GM18511 (cell line): Measurements from ENCODE around the gene DEFB125.
"Not testable (repeated sequence)": the region's sequence is repeated elsewhere in the genome, so short reads cannot be mapped to it uniquely, and the experiment has no call there.

Experiments used
- ATAC-seq: cut with Tn5 transposase; IDR thresholded peaks from one replicate; pipeline ENCODE4 v1.9.1; 2021; ENCODE audit warnings: mild to moderate bottlenecking, moderate library complexity; ENCODE audit not compliant: unreplicated experiment

The DEFB125 gene, protein sequence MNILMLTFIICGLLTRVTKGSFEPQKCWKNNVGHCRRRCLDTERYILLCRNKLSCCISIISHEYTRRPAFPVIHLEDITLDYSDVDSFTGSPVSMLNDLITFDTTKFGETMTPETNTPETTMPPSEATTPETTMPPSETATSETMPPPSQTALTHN

DNA sequence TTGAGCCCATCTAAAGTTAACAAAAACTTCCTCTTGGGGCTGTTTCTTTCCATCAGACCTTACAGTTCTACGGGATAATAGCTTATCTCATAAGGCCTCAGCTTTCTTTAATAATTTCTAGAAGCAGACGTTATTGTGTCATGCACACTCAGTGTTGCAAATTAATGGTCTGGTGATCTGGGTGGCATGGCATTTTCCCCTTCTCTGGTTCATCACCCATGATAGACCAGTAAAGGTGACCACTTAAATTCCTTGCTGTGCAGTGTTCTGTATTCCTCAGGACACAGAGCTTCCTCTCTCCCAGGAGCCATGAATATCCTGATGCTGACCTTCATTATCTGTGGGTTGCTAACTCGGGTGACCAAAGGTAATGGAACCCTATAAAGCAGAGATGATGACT is at the start of gene DEFB125:
TSS of gene DEFB125 (plus strand) at position 272 of the 400 bp plus-strand sequence. CDS start at position 310, 38 bp downstream.
- ATAC-seq, result no peak

DNA sequence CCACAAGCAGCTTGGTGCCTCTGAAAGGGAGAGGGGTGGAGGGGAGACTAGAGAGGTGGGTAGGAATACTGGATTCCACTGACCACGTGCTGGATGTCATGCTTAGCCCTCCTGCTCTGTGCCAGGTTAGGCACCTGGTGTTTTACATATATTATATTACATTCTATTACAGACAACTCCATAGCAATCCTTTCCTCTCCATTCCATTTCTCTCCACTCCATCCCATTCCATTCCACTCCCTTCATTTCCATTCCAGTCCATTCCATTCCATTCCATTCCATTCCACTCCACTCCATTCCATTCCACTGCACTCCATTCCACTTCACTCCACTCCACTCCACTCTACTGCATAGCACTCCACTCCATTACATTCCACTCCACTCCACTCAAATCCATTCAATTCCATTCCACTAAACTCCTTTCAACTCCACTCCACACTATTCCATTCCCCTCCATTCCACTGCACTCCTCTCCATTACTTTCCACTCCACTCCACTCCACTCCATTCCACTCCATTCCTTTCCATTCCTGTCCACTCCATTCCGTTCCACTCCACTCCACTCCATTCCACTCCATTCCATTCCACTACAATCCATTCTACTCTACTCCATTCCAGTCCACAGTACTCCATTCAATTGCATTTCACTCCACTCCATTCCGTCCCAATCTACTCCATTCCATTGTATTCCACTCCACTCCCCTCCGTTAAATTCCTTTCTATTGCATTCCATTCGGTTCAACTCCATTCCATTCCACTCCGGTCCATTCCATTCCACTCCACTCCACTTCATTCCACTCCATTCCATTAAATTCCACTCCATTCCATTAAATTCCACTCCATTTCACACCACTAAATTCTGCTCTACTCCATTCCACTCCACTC is 27.2 kb upstream of the DEFB125 start:
- ATAC-seq, result no peak

DNA sequence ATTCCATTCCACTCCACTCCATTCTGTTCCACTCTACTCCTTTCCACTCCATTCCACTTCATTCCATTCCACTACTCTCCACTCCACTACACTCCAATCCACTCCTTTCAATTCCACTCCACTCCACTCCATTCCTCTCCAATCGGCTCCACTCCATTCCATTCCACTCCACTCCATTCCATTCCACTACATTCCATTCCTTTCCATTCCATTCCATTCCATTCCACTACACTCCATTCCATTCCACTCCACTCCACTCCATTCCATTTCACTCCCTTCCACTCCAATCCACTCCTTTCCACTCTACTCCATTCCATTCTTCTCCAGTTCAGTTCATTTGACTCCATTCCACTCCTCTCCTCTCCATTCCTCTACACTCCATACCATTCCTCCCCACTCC is 26.2 kb upstream of the DEFB125 start:
- ATAC-seq, result no peak

DNA sequence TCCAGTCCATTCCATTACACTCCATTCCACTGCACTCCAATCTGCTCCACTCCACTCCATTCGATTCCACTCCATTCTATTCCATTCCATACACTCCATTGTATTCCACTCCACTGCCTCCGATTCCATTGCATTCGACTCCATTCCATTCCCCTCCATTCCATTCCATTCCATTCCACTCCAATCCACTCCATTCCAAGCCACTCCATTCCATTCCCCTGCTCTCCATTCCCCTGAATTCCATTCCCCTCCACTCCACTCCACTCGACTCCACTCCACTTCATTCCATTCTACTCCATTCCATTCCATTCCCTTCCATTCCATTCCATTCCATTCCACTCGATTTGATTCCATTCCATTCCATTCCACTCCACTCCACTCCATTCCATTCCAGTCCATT is 25.7 kb upstream of the DEFB125 start:
- ATAC-seq, result no peak

DNA sequence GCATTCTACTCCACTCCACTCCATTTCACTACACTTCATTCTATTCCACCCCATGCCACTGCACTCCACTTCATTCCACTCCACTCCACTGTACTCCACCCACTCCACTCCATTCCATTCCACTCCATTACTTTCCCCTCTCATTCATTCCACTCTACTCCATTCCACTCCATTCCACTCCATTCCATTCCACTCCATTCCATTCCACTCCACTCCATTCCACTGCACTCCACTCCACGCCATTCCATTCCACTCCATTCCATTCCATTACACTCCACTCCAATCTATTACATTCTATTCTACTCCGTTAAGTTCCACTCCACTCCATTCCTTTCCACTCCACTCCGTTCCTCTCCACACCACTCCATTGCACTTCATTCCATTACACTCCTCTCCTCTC is 25.0 kb upstream of the DEFB125 start:
- ATAC-seq, result no peak

DNA sequence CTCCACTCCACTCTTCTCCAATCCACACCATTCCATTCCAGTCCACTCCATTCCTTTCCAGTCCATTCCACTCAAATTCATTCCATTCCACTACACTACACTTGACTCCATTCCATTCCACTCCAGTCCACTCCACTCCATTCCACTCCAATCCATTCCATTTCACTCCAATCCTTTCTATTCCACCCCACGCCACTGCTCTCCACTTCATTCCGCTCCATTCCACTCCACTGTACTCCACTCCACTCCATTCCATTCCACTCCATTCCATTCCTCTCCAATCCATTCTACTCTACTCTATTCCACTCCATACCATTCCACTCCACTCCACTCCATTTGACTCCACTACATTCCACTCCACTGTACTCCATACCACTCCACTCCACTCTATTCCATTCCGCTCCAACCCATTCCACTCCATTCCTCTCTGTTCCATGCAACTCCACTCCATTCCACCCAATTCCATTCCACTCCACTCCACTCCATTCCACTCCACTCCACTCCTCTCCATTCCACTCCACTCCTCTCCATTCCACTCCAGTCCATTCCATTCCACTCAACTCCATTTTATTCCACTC is 23.4 kb upstream of the DEFB125 start:
- no peak for ATAC-seq

DNA sequence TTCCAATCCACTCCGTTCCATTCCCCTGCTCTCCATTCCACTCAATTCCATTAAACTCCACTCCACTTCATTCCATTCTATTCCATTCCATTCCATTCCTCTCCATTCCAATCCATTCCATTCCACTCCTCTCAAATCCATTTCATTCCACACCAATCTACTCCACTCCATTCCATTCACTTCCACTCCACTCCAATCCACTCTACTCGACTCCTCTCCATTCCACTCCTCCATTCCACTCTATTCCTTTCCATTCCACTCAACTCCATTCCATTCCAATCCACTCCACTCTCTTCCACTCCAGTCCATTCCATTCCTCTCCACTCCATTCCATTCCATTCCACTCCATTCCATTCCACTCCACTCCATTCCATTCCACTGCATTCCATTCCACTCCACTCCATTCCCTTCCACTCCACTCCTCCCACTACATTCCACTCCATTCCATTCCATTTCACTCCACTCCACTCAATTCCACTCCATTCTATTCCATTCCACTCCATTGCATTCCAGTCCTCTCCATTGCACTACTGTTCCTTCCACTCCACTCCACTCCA is 22.6 kb upstream of the DEFB125 start:
- ATAC-seq, result no peak

DNA sequence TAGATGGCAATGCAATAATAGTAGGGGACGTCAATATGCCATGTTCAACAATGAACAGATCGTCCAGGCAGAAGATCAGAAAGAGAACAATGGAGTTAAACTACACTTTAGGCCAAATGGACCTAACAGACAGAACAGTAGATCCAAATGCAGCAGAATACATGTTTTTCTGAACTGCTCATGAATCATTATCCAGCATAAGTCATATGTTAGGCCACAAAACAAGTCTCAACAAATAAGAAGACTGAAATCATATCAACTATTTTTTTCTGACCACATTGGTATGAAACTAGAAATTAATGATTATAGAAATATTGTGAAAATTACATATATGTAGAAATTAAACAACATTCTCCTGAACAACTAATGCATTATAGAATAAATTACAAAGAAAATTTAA is 10.2 kb upstream of the DEFB125 start:
- ATAC-seq, result no peak

DNA sequence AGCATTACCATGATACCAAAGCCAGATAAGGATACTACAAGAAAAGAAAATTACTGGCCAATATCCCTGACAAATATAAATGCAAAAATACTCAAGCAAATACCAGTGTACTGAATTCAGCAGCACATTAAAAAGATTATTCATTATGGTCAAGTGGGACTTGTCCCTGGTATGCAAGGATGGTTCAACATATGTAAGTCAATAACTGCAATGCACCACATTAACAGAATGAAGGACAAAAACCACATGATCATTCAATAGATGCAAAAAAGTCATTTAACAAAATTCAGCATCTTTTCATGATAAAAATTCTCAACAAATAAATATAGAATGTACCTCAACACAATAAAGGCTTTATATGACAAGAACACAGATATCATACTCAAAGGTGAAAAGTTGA is 9.1 kb upstream of the DEFB125 start:
- ATAC-seq, result no peak

DNA sequence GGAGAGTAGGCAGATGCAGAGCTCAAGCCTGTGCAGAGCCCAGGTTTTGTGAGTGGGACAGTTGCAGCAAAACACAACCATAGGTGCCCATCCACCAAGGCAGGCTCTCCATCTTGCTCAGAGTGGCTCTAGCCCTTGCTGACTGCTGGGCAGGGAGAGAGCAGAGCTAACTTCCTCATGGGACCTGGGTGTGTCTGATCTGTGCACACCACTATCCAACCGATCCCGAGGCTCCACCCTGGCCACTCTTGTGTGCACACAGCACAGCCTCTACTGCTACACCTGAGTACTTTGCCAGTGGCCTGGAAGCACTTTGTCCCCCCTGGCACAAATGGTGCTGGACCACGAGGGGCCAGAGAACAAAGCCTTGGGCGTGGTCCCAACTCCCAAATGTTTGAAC is 7.9 kb upstream of the DEFB125 start:
- no peak for ATAC-seq

DNA sequence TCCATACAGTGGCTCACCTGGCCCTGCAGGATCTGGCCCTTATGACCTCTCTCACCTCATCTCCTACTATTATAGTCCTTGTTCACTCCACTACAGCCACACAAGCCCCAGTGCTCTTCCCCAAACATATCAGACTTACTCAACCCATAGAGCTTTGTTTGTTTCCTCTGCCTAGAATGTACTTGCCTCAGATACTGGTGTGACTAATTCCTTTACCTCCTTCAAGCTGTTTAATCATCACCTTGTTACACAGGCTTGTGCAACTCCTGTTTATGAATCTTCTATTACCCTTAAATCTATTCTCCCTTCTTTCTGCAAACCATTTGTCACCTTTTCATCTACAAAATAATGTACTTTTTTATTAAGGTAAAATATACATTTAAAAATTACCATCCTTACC is 3.2 kb downstream of the DEFB125 start:
- no peak for ATAC-seq

DNA sequence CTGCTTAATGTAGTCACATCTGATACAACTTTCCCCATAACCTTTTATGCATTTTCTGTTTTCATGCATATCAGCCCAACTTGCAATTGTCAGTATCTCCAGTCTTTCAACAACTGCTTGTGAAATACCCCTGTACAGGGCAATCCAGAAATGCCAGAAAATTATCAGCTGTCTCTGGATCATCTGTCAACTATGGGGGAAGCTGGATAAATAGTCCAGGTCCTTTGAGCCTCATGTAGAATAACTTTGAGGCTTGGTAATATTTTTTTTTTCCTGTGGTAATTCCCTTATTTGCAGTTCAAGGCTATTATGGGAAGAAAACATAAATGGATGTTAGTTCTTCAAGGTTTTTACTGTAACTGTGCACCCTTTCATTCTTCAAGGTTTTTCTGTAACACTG is 6.2 kb downstream of the DEFB125 start:
- ATAC-seq, result no peak

DNA sequence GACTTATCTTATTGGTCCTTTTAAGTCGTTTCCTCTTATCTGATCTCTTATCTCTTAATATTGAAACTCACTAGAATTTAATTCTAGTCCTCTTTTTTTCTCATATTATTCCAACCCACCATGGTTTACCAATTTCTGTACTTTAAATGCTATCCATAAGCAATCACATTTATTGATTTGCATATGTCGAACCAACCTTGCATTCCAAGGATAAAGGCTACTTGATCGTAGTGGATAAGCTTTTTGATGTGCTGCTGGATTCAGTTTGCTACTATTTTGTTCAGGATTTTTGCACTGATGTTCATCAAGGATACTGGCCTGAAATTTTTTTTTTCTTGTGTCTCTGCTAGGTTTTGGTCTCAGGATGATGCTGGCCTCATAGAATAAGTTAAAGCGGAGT is 7.7 kb downstream of the DEFB125 start:
- no peak for ATAC-seq

DNA sequence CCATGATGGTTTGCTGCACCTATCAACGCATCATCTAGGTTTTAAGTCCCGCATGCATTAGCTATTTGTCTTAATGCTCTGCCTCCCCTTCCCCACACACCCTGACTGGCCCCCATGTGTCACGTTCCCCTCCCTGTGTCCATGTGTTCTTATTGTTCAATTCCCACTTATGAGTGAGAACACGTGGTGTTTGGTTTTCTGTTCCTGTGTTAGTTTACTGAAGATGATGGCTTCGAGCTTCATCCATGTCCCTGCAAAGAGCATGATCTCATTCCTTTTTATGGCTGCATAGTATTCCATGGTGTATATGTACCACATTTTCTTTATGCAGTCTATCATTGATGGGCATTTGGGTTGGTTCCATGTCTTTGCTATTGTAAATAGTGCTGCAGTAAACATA is 10.2 kb downstream of the DEFB125 start:
- not testable (repeated sequence) for ATAC-seq

DNA sequence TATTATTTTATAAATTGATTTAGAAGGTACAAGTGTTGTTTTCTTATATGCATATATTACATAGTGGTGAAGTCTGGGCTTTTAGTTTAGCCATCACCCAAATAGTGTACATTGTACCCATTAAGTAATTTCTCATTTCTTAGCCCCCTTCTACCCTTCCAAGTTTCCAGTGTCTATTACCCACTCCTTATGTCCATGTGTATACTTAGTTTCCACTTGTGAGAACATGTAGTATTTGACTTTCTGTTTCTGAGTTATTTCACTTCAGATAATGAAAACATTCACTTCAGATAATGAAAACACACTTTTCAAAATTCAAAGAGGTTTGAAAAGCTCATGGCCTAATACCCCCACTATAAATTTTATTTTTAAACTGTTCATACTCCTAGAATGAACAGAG is 14.5 kb downstream of the DEFB125 start:
- no peak for ATAC-seq

DNA sequence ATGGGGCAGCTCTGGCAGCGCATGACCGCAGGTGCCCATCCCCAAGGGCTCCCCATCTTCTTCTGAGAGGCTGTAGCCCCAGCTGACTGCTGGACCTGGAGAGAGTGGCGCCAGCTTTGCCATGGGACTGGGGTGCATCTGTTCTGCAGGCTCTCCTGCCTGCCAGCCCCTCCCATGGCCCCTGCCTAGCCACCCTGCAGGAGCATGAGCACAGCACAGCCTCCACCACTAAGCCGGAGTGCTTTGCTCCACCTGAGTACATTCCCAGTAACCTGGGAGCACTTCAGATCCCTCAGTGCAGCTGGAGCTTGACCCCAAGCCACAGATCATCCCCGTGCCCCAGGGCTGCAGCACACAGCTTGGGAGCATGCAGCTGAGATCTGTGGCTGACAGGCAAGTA is 16.0 kb downstream of the DEFB125 start:
- ATAC-seq, result no peak

DNA sequence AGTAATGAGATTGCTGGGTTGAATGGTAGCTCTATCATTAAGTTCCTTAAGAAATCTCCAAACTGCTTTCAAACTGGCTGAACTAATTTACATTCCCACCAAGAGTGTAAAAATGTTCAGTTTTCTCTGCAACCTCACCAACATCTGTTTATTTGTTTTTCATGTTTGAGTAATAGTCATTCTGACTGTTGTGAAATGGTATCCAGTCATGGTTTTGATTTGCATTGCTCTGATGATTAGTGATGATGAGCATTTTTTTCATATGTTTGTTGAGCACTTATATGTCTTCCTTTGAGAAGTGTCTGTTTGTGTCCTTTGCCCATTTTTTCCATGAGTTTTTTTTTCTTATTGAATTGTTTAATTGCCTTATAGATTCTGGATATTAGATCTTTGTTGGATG is 24.9 kb downstream of the DEFB125 start:
- ATAC-seq, result no peak

DNA sequence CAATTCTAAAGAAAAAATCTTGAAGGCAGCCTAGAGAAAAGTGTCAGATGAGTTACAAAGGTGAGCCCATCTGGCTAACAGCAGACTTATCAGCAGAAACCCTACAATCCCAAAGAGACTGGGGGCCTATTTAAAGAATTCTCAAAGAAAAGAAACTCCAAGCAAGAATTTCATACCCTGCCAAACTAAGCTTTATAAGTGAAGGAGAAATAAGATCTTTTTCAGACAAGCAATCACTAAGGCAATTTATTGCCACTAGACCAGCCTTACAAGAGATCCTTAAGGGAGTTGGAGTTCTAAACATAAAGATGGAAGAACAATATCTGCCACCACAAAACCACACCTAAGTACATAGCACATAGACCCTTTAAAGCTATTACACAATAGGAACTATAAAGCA is 30.0 kb downstream of the DEFB125 start:
- ATAC-seq, result no peak

DNA sequence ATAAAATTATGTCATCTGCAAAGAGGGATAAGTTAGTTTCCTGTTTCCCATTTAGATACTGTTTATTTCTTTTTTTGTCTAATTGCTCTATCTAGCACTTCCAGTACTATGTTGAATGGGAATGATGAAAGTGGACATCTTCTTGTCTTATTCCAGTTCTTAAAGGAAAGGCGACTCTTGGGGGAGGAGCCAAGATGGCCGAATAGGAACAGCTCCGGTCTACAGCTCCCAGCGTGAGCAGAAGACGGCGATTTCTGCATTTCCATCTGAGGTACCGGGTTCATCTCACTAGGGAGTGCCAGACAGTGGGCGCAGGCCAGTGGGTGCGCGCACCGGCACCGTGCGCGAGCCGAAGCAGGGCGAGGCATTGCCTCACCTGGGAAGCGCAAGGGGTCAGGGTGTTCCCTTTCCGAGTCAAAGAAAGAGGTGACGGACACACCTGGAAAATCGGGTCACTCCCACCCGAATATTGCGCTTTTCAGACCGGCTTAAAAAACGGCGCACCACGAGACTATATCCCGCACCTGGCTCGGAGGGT is 42.4 kb downstream of the DEFB125 start:
- ATAC-seq, result not testable (repeated sequence)

DNA sequence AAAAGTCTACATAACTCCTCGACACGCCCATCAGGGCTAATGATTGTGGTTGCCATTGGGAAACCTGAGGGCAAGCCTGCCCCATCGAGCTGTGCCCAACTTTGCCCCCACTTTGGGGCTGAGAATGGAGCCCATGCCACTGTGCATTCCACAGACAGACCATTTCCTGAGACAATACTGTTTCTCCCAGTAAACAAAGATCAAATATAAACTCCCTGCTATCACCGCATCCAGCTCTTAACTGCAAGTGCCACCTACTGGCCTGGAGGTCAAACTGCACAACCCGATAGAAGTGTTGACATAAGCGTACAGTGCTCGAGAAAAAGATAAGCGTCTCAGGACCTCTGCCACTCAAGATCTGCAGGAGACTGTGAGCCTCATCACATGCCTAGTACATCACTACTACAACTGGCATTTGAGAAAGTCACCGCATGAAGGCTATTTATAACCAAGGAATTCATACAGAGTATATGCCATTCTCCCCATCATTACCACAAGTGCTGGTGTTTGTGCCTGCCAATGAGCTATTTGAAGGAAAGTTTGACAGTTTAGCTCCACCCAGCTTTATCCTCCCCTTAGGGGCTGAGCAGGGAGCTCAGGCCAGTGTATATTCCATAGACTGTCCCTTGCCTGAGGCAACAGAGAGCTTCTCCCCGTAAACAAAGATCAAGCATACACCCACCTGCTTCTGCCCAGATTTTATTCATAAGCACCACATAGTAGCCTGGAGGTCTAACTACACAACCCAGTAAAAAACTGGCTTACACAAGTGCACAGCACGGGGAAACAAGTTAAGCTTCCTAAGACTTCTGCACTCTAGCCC is 50.4 kb downstream of the DEFB125 start:
- no peak for ATAC-seq

DNA sequence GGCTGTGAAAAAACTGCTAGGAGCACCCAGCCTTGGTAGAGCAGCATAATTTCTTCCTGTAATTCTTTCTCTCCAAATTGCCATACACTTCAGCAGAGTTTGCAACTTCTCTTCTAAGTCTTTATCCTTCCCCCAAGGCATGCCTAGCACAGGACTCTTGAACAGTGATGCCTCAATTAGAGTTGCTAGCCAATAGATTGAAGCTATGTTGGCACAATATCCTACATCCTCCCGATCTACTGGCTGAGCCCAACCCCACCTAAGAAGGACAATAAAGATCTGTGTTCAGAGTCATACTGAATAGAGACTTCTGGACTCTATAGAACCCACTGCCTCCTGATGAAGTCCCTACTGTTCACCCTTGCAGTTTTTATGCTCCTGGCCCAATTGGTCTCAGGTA is 54.8 kb downstream of the DEFB125 start, which contains the start of gene DEFB126:
TSS of gene DEFB126 (plus strand) at position 301 of the 400 bp plus-strand sequence. CDS start at position 340, 39 bp downstream.
- ATAC-seq, result no peak
